ENCODE data around the gene C19orf53.

C19orf53 gene

GRCh38 chr19:13826652-13827235, 52.5 kb downstream of the C19orf53 start:
- no peak for DNase-seq (ENCODE audit: low read depth in 2 of 2)

GRCh38 chr19:13827656-13828055, 53.4 kb downstream of the C19orf53 start:
- no peak for DNase-seq (ENCODE audit: low read depth in 2 of 2)

Measured in fibroblast of skin of left biceps (primary cell).